GM23248 (cell line): ENCODE results near the gene CBFA2T2. TPM values are rescaled to one million over a fixed set of nuclear protein-coding genes. Genes with fewer than 3 reads are reported as not detected.
A peak's percentile ranks its signal among the peaks of the same experiment; 100 is the strongest.

Experiments
- DNase-seq: peaks from one replicate; pipeline ENCODE4 v3.0.0-alpha.2; 2015
- H2AFZ ChIP-seq: fragments of 200-600 bp; sonication (generic); 2 replicates; pipeline ENCODE4 v1.6.1; 2016; ENCODE audit warnings: antibody characterized with exemption
- H3F3A ChIP-seq: fragments of 200-600 bp; sonication (generic); 2 replicates; pipeline ENCODE4 v1.6.1; 2016; ENCODE audit warnings: mild to moderate bottlenecking, antibody characterized with exemption, mixed run types; ENCODE audit not compliant: insufficient read depth
- H3K27ac ChIP-seq: fragments of 200-600 bp; sonication (generic); 2 replicates; pipeline ENCODE4 v1.5.1; 2016; ENCODE audit warnings: mild to moderate bottlenecking
- H3K27me3 ChIP-seq: fragments of 200-600 bp; sonication (generic); replicated peaks from 2 replicates; pipeline ENCODE4 v1.6.1; 2016; ENCODE audit warnings: mild to moderate bottlenecking; ENCODE audit not compliant: insufficient read depth
- H3K36me3 ChIP-seq: fragments of 200-600 bp; sonication (generic); 2 replicates; pipeline ENCODE4 v1.6.1; 2016; ENCODE audit warnings: low read depth, mild to moderate bottlenecking
- H3K4me1 ChIP-seq: fragments of 200-600 bp; sonication (generic); 2 replicates; pipeline ENCODE4 v1.6.1; 2016; ENCODE audit warnings: mild to moderate bottlenecking; ENCODE audit not compliant: insufficient read depth
- H3K4me2 ChIP-seq: fragments of 200-600 bp; sonication (generic); one replicate; pipeline ENCODE4 v1.6.1; 2016; ENCODE audit warnings: mild to moderate bottlenecking; ENCODE audit not compliant: unreplicated experiment
- H3K4me3 ChIP-seq: fragments of 200-600 bp; sonication (generic); 2 replicates; pipeline ENCODE4 v1.5.1; 2016; ENCODE audit warnings: mild to moderate bottlenecking
- H3K79me2 ChIP-seq: fragments of 200-600 bp; sonication (generic); 2 replicates; pipeline ENCODE4 v1.6.1; 2016; ENCODE audit warnings: mild to moderate bottlenecking; ENCODE audit not compliant: insufficient read depth
- H3K9ac ChIP-seq: fragments of 200-600 bp; sonication (generic); 2 replicates; pipeline ENCODE4 v1.6.1; 2016; ENCODE audit warnings: mild to moderate bottlenecking
- H3K9me2 ChIP-seq: fragments of 200-600 bp; sonication (generic); 2 replicates; pipeline ENCODE4 v1.6.1; 2016; ENCODE audit warnings: mixed run types, mild to moderate bottlenecking, moderate library complexity; ENCODE audit not compliant: insufficient read depth
- H3K9me3 ChIP-seq: fragments of 200-600 bp; sonication (generic); one replicate; pipeline ENCODE4 v1.6.1; 2017; ENCODE audit warnings: low read depth
- H4K20me1 ChIP-seq: fragments of 200-600 bp; sonication (generic); 2 replicates; pipeline ENCODE4 v1.6.0; 2016; ENCODE audit not compliant: insufficient read depth
- EZH2 ChIP-seq: fragments of 200-600 bp; sonication (generic); IDR thresholded peaks from 2 replicates; pipeline ENCODE4 v1.6.1; 2018; ENCODE audit warnings: antibody characterized with exemption, mild to moderate bottlenecking; ENCODE audit not compliant: insufficient read depth, poor library complexity, severe bottlenecking
- EZH2phosphoT487 ChIP-seq: fragments of 200-600 bp; sonication (generic); IDR thresholded peaks from 2 replicates; pipeline ENCODE4 v1.6.1; 2018; ENCODE audit warnings: antibody characterized with exemption, moderate library complexity, mild to moderate bottlenecking, low read depth; ENCODE audit not compliant: insufficient read depth
- WGBS, 2 experiments: methylation state at CpG; one replicate each; pipeline ENCODE4 v1.1.6; 2015 to 2017; ENCODE audit warnings: low lambda C conversion rate in 2 of 2, low coverage in 1 of 2; ENCODE audit errors: missing lambda C conversion rate in 2 of 2; 5-methylcytosine and 5-hydroxymethylcytosine counted together
- in situ Hi-C: fragments of 300-500 bp; cut with MboI; formaldehyde crosslinking; loops from 2 replicates; pipeline ENCODE4 v1.15.0; 2020
- polyA plus RNA-seq: library from polyadenylated mRNA; unstranded; fragments of >200 nt; fragmentation: Nextera tagmentation; extraction: Ambion mirVana; gene quantifications from 2 replicates; pipeline ENCODE4 v1.2.1, GENCODE V29; 2016
- total RNA-seq: library from RNA; depleted of rRNA; stranded (reverse); fragments of >200 nt; shearing (Covaris generic); gene quantifications from 2 replicates; pipeline ENCODE4 v1.2.3, GENCODE V29; 2014

CBFA2T2 gene
- total and polyA plus RNA-seq, 2 experiments from 2014 or later: 5.3 to 8.7 TPM

GRCh38 chr20:33522256-33522820, 32.4 kb downstream of the CBFA2T2 start:
- in situ Hi-C loops: no loop called here
- Histone ChIP-seq H4K20me1 (no peaks in the 10 kb centered on the region), H3K4me1 (peaks cover 8% of the 10 kb centered on the region)

GRCh38 chr20:33524261-33524660, 34.4 kb downstream of the CBFA2T2 start:
- Histone ChIP-seq H2AFZ (no peak overlapping the region), H3K4me1 (no peaks in the 10 kb centered on the region), H3K79me2 (peaks cover 85% of the 10 kb centered on the region), H3K27ac (no peak overlapping the region), H3K9ac (no peak overlapping the region), H3K36me3 (no peaks in the 10 kb centered on the region), H3K4me2 (no peak overlapping the region), H3F3A (no peaks in the 10 kb centered on the region), H3K4me3 (no peak overlapping the region), H3K9me3 (no peaks in the 10 kb centered on the region), H3K9me2 (no peaks in the 10 kb centered on the region), H3K27me3 (no peaks in the 10 kb centered on the region), H4K20me1 (no peaks in the 10 kb centered on the region)
- WGBS, 2 experiments: 52 to 53% methylated on average over 3 of the region's 3 CpGs
- in situ Hi-C loops: no loop called here
- no peak for DNase-seq
- TF ChIP-seq EZH2phosphoT487: no peak
- TF ChIP-seq EZH2: no peak

More at GRCh38 chr20:33522256-33522820, 32.4 kb downstream of the CBFA2T2 start:
- Histone ChIP-seq H3K4me3 (no peak overlapping the region), H3F3A (no peaks in the 10 kb centered on the region), H3K27ac (no peak overlapping the region), H3K9me3 (no peaks in the 10 kb centered on the region), H3K36me3 (no peaks in the 10 kb centered on the region), H3K9me2 (no peaks in the 10 kb centered on the region), H2AFZ (no peak overlapping the region), H3K79me2 (peaks cover 81% of the 10 kb centered on the region), H3K9ac (no peak overlapping the region), H3K4me2 (no peak overlapping the region), H3K27me3 (no peaks in the 10 kb centered on the region)
- no peak for DNase-seq
- 59 to 60% methylated on average over 3 of the region's 3 CpGs for WGBS, 2 experiments
- TF ChIP-seq EZH2 (no peak), EZH2phosphoT487 (no peak)

- H3K9ac ChIP-seq: no peak overlapping the region
- in situ Hi-C loops: no loop called here
- TF ChIP-seq EZH2phosphoT487 (no peak), EZH2 (no peak)
- H3K36me3 ChIP-seq: no peaks in the 10 kb centered on the region
- H3K9me3 ChIP-seq: no peaks in the 10 kb centered on the region
- no peak overlapping the region for H3K4me2 ChIP-seq
- H3K27ac ChIP-seq: no peak overlapping the region
- DNase-seq: no peak
- no peak overlapping the region for H3K4me3 ChIP-seq
- WGBS, 2 experiments: 52 to 54% methylated on average over 2 of the region's 2 CpGs
- peaks cover 9% of the 10 kb centered on the region for H3K4me1 ChIP-seq
- H3K27me3 ChIP-seq: no peaks in the 10 kb centered on the region
- peaks cover 66% of the 10 kb centered on the region for H3K79me2 ChIP-seq
- H2AFZ ChIP-seq: no peak overlapping the region
- no peaks in the 10 kb centered on the region for H3K9me2 ChIP-seq
- H3F3A ChIP-seq: peaks cover 8% of the 10 kb centered on the region; the same call in 1 of the 2 replicates
- H4K20me1 ChIP-seq: no peaks in the 10 kb centered on the region
These were observed 36.9 kb downstream of the CBFA2T2 start for GRCh38 chr20:33526769-33527168.

GRCh38 chr20:33531047-33531877, 41.4 kb downstream of the CBFA2T2 start:
- Histone ChIP-seq H2AFZ (0 out of 2 replicates have a peak overlapping the region, but pooled peaks have one; percentile 13), H4K20me1 (no peaks in the 10 kb centered on the region), H3K27ac (peak overlapping the region; percentile 34), H3F3A (peaks cover 15% of the 10 kb centered on the region; the same call in 1 of the 2 replicates), H3K9me2 (no peaks in the 10 kb centered on the region), H3K4me3 (peak overlapping the region; percentile 15), H3K9me3 (no peaks in the 10 kb centered on the region), H3K27me3 (no peaks in the 10 kb centered on the region), H3K4me2 (peak overlapping the region; percentile 70), H3K9ac (peak overlapping the region; percentile 32; the same call in 1 of the 2 replicates), H3K79me2 (peaks cover 55% of the 10 kb centered on the region), H3K4me1 (peaks cover 22% of the 10 kb centered on the region), H3K36me3 (no peaks in the 10 kb centered on the region)
- in situ Hi-C loops: no loop called here
- whole genome bisulfite sequencing, 2 experiments: 59 to 66% methylated on average over 6 of the region's 6 CpGs
- TF ChIP-seq EZH2 (no peak), EZH2phosphoT487 (no peak)
- peak; percentile 53 for DNase-seq
